Astrocyte (in vitro differentiated cells and primary cell): ENCODE measurements around the gene ARHGEF17.

Experiments
- EZH2 ChIP-seq: IDR thresholded peaks from 2 replicates; pipeline ENCODE4 v1.6.1; 2012; ENCODE audit warnings: mild to moderate bottlenecking, low read length, inconsistent platforms; ENCODE audit not compliant: insufficient read depth
- TF ChIP-seq, protein P1 (sequence below): IDR thresholded peaks from 2 replicates; pipeline ENCODE4 v1.5.1; 2011; ENCODE audit warnings: low read depth, mild to moderate bottlenecking, inconsistent platforms, low read length, moderate library complexity; ENCODE audit not compliant: insufficient read depth

DNA sequence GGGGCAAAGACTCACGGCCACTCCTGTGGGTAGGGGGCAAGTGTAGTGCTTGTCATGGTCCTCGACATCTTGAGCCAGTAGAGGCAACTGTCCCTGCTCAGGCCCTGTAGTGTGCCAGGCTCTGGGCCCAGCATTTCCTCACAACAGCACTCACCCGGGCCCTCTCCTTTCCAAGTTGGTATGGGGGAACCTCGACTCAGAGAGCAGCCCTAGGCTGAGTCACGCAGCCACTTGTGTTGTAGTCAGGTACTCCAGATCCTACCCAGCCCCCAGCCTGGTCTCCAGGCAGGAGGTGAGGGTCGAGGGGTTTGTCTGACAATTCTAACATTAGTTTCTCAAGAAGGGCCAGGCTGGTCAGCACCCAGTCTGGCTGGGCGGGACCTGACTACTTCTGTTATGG, 72.3 kb downstream of the ARHGEF17 start:
- TF ChIP-seq, protein P1, sequence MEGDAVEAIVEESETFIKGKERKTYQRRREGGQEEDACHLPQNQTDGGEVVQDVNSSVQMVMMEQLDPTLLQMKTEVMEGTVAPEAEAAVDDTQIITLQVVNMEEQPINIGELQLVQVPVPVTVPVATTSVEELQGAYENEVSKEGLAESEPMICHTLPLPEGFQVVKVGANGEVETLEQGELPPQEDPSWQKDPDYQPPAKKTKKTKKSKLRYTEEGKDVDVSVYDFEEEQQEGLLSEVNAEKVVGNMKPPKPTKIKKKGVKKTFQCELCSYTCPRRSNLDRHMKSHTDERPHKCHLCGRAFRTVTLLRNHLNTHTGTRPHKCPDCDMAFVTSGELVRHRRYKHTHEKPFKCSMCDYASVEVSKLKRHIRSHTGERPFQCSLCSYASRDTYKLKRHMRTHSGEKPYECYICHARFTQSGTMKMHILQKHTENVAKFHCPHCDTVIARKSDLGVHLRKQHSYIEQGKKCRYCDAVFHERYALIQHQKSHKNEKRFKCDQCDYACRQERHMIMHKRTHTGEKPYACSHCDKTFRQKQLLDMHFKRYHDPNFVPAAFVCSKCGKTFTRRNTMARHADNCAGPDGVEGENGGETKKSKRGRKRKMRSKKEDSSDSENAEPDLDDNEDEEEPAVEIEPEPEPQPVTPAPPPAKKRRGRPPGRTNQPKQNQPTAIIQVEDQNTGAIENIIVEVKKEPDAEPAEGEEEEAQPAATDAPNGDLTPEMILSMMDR: no peak
- TF ChIP-seq EZH2: no peak
